DOHH2 (cell line): ENCODE data around the gene SLC26A3.

Source experiments
- H3F3A ChIP-seq: fragments of 200-600 bp; sonication (generic), shearing (Covaris generic); 2 replicates; pipeline ENCODE4 v1.6.0; 2016; ENCODE audit warnings: antibody characterized with exemption, mild to moderate bottlenecking; ENCODE audit not compliant: control insufficient read depth, insufficient read depth
- H3K27ac ChIP-seq: fragments of 200-600 bp; sonication (generic); 2 replicates; pipeline ENCODE4 v1.5.1; 2014; ENCODE audit warnings: low read depth, mild to moderate bottlenecking, low read length, moderate library complexity
- H3K27me3 ChIP-seq: fragments of 200-600 bp; sonication (generic); 2 replicates; pipeline ENCODE4 v1.6.1; 2014; ENCODE audit warnings: mild to moderate bottlenecking, low read length, mixed read lengths; ENCODE audit not compliant: control insufficient read depth
- H3K36me3 ChIP-seq: fragments of 200-600 bp; sonication (generic); 2 replicates; pipeline ENCODE4 v1.6.1; 2014; ENCODE audit warnings: mild to moderate bottlenecking, low read length, moderate library complexity, mixed read lengths; ENCODE audit not compliant: control insufficient read depth
- H3K4me1 ChIP-seq: fragments of 200-600 bp; sonication (generic); 2 replicates; pipeline ENCODE4 v1.6.1; 2014; ENCODE audit warnings: mild to moderate bottlenecking, low read length, mixed read lengths; ENCODE audit not compliant: control insufficient read depth
- H3K4me2 ChIP-seq: fragments of 200-600 bp; sonication (generic); 2 replicates; pipeline ENCODE4 v1.6.0; 2014; ENCODE audit warnings: mild to moderate bottlenecking, low read length, moderate library complexity
- H3K4me3 ChIP-seq: fragments of 200-600 bp; sonication (generic); 2 replicates; pipeline ENCODE4 v1.5.1; 2014; ENCODE audit warnings: mild to moderate bottlenecking, low read length, mixed read lengths
- H3K79me2 ChIP-seq: fragments of 200-600 bp; sonication (generic); 2 replicates; pipeline ENCODE4 v1.6.1; 2014; ENCODE audit warnings: mild to moderate bottlenecking, low read length, mixed read lengths; ENCODE audit not compliant: control insufficient read depth
- H3K9me2 ChIP-seq: fragments of 200-600 bp; sonication (generic); replicated peaks from 2 replicates; pipeline ENCODE4 v1.6.1; 2014; ENCODE audit warnings: mild to moderate bottlenecking, low read length, mixed read lengths; ENCODE audit not compliant: control insufficient read depth
- H3K9me3 ChIP-seq: fragments of 200-600 bp; sonication (generic); 2 replicates; pipeline ENCODE4 v1.6.1; 2014; ENCODE audit warnings: antibody characterized with exemption, low read length, mixed read lengths; ENCODE audit not compliant: control insufficient read depth, insufficient read depth
- H4K20me1 ChIP-seq: fragments of 200-600 bp; sonication (generic); 2 replicates; pipeline ENCODE4 v1.6.0; 2014; ENCODE audit warnings: low read depth, mild to moderate bottlenecking, antibody characterized with exemption, low read length, moderate library complexity; ENCODE audit not compliant: control insufficient read depth, insufficient read depth
- EZH2phosphoT487 ChIP-seq: fragments of 200-600 bp; sonication (generic); IDR thresholded peaks from 2 replicates; pipeline ENCODE4 v1.6.1; 2017; ENCODE audit warnings: borderline replicate concordance, mild to moderate bottlenecking, antibody characterized with exemption, low read length, moderate library complexity, mixed read lengths
- TF ChIP-seq, protein P1 (sequence below): fragments of 200-600 bp; sonication (generic); IDR thresholded peaks from one replicate; pipeline ENCODE4 v1.5.1; 2014; ENCODE audit warnings: antibody characterized with exemption, mild to moderate bottlenecking, low read depth, low read length; ENCODE audit not compliant: poor library complexity, severe bottlenecking

SLC26A3 gene

GRCh38 chr7:107743567-107744344 is 59.3 kb downstream of the SLC26A3 start, which contains the start of gene CBLL1:
CBLL1 (plus strand) TSS chr7:107744142; CDS start chr7:107744164, 22 bp downstream.
- peak within 1 kb of the TSS; percentile 96 for H3K4me2 ChIP-seq
- peak within 1 kb of the TSS; percentile 95 for H3K27ac ChIP-seq
- peaks cover 44% of the 10 kb centered on the region for H3K36me3 ChIP-seq
- no peaks in the 10 kb centered on the region for H3K9me2 ChIP-seq
- peak within 1 kb of the TSS; percentile 88 for H3K4me3 ChIP-seq
- peaks cover 11% of the 10 kb centered on the region for H3F3A ChIP-seq
- H4K20me1 ChIP-seq: peaks cover 24% of the 10 kb centered on the region
- H3K27me3 ChIP-seq: no peaks in the 10 kb centered on the region
- peaks cover 49% of the 10 kb centered on the region for H3K79me2 ChIP-seq
- TF ChIP-seq EZH2phosphoT487: no peak
- TF ChIP-seq, protein P1, sequence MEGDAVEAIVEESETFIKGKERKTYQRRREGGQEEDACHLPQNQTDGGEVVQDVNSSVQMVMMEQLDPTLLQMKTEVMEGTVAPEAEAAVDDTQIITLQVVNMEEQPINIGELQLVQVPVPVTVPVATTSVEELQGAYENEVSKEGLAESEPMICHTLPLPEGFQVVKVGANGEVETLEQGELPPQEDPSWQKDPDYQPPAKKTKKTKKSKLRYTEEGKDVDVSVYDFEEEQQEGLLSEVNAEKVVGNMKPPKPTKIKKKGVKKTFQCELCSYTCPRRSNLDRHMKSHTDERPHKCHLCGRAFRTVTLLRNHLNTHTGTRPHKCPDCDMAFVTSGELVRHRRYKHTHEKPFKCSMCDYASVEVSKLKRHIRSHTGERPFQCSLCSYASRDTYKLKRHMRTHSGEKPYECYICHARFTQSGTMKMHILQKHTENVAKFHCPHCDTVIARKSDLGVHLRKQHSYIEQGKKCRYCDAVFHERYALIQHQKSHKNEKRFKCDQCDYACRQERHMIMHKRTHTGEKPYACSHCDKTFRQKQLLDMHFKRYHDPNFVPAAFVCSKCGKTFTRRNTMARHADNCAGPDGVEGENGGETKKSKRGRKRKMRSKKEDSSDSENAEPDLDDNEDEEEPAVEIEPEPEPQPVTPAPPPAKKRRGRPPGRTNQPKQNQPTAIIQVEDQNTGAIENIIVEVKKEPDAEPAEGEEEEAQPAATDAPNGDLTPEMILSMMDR: peak; percentile 98
- peaks cover 44% of the 10 kb centered on the region for H3K4me1 ChIP-seq
- H3K9me3 ChIP-seq: no peaks in the 10 kb centered on the region

- Histone ChIP-seq H3K36me3 (peaks cover 36% of the 10 kb centered on the region), H3K9me3 (no peaks in the 10 kb centered on the region), H3K79me2 (peaks cover 41% of the 10 kb centered on the region), H3K4me2 (peak overlapping the region; percentile 96), H4K20me1 (peaks cover 24% of the 10 kb centered on the region), H3K9me2 (no peaks in the 10 kb centered on the region), H3K27ac (peak overlapping the region; percentile 95), H3K4me1 (peaks cover 44% of the 10 kb centered on the region), H3F3A (peaks cover 11% of the 10 kb centered on the region), H3K27me3 (no peaks in the 10 kb centered on the region), H3K4me3 (peak overlapping the region; percentile 88)
- TF ChIP-seq, protein P1: no peak
- TF ChIP-seq EZH2phosphoT487: no peak
Observed at GRCh38 chr7:107742678-107743566, 60.1 kb downstream of the SLC26A3 start.

DNA sequence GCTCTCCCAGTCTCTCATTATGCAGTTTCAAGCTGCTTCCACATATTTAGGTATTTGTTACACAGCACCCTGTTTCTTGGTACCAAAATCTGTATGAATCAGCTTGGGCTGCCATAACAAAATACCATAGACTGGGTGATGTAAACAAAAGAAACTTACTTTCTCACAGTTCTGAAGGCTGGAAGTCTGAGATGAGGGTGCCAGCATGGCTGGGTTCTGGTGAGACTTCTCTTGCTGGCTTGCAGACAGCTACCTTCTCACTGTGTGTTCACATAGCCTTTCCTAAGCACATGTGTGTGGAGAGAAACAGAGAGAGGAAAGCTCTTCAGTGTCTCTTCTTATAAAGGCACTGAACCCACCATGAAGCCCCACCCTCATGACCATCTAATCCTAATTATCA is 74.7 kb downstream of the SLC26A3 start:
- no peaks in the 10 kb centered on the region for H3K36me3 ChIP-seq
- no peak overlapping the region for H3K4me3 ChIP-seq
- H3K27ac ChIP-seq: no peak overlapping the region
- TF ChIP-seq EZH2phosphoT487: no peak
- TF ChIP-seq, protein P1: no peak
- peaks cover 23% of the 10 kb centered on the region for H3K27me3 ChIP-seq
- no peaks in the 10 kb centered on the region for H3K4me1 ChIP-seq
- H3K9me2 ChIP-seq: no peaks in the 10 kb centered on the region
- H3K4me2 ChIP-seq: no peak overlapping the region
- H3F3A ChIP-seq: no peaks in the 10 kb centered on the region
- H3K9me3 ChIP-seq: 0 out of 2 replicates have a peak, but pooled peaks cover 2% of the 10 kb centered on the region
- H3K79me2 ChIP-seq: no peaks in the 10 kb centered on the region
- H4K20me1 ChIP-seq: no peaks in the 10 kb centered on the region
